Activated gamma-delta T cell (primary cell): ENCODE measurements around the gene VSTM4.

Source experiments
- DNase-seq: peaks from one replicate; lab custom pipeline; 2025; lab: John Stamatoyannopoulos, UW

The VSTM4 gene

GRCh38 chr10:49116509-49117375 lies 1.4 kb upstream of the VSTM4 start:
- DNase-seq, result no peak

- no peak for DNase-seq
These were observed 630 bp upstream of the VSTM4 start for GRCh38 chr10:49115796-49116508.

DNA sequence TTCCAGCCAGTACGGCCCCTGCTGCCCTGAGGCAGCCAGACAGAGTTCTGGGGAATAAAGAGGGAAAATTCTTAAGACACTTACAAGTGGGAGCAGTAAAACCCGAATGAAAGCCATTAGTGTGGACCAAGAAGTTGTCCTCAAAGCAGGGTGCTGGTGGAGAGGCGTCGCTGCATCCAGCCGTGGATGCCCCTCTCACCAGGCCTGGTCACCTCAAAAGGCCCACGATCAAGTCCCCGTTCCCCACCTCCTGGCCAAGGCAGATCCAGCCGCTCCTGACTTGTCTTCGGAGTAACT lies 656 bp downstream of the VSTM4 start:
- DNase-seq, result no peak

- no peak for DNase-seq
These were observed 1.6 kb downstream of the VSTM4 start for GRCh38 chr10:49113741-49114141.

DNA sequence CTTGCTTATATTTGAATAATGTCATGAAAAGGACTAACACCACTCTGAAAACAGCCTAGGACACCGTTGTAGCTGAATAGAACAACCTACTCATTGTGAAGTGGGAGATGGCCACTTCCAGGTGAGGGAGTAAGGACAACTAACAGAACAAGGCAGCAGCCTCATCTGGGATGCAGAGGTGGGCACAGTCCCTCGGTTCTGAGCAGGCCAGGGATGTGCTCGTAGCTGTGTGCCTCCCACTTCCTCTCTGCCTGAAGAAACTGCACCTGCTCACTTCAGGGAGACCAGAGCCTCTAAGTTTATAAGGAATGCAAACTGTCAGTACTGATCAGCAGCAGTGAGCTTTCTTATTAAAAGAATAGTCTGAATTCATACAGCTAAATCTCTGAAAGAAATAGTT lies 2.5 kb downstream of the VSTM4 start:
- no peak for DNase-seq

DNA sequence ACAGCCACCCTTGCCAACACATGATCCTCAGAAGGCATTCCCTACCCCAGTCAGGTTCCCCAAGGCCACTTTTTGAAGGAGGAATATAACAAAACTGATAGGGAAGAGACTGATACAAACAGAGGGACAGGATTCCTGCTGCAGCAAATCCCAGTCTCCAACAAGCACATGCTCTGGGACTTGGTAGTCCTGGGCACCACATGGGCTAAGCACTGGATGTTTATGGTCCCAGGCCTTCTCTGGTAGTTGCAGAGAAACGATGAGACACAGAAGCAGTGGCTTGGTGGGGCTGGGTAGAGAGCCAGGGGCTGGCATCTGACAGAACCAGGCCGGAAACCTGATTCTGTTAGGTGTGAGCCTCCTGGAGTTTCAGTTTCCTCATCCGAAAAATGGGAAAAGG lies 3.2 kb downstream of the VSTM4 start:
- no peak for DNase-seq

DNA sequence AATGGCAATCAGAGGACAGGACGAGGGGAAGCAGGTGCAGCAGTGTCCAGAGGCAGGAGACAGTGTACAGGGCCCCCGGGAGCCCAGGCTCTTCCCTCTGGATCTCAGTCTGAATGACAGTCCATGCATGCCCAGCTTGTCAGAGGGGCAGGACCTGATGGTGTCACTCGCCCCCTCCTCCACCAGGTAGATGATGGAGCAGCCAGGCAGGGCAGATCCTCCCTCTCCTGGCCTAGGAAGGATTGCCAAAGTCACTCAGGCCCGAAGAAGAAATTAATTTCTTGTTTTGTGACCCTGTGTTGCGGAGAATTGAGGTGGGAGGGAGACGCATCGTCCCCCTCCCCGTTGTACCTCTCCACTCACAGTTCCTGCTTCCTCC lies 4.0 kb downstream of the VSTM4 start:
- no peak for DNase-seq

- DNase-seq, result no peak
These were observed 4.5 kb downstream of the VSTM4 start for GRCh38 chr10:49110684-49111319.

DNA sequence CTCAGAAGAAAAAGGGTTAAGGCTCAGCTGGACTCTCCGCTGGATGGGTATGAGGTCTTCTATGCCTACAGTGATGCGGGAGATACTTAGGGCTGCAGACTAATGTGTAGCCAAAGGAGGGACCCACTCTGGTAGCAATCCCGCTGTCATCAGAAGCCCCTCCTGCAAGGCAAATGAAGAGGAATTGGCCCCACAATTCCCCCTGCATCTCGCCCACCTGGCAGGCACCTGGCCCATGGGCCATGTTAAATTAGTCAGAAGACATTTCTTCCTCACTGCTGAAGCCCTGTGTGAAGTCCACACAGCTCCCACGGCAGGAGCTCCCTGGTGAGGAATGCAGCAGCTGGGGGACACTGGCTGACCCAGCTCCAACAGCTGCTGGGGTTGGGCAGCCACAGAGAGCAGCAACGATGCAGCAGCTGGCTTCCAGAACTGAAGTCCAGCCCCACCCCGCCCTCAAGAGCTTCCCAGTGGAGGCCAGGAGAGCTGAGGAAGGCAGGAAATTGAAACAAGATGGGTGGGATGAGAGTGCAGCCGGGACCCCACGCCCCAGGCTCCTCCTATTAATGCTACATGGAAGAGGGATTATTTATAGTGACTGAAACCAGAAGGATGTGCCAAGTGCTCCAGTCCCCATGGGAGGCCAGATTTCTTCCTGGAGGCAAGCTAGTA lies 5.5 kb downstream of the VSTM4 start:
- no peak for DNase-seq

DNA sequence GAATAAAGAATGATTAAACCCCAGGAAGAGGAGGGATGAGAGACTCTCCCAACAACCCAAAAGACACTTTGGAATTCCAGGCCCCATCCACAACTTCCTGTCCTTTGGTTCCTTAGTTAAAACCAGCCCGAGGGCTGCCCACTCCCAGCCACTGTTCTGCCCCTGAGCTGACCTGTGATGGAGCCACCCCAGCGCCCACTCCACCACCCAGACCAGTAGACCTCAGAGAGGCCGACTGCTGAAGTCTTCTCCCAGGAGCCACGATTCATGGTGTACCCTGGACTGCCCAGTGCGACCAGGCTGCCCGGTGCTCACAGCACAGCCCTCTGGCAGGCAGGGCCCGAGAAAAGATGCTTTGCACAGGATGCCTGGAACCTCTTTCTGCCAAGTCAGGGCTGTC lies 6.7 kb downstream of the VSTM4 start:
- DNase-seq, result no peak

DNA sequence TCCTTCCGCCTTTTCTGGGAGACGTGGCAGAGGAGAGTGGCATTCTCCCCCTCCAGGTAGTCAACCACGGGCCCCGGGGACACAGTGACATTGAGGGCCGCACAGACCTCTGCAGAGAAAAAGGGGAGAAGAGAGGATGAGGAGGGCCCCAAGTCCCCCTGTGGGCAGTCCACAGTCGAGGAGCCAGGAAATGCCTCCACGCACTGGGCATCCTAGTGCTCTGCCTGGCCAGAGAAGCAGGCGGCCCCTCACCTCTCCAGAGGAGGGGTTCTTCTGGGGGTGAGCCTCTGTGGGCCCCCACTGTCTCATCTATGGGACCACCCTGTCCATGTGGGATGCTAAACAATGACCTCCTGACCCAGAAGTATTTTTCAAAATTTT lies 7.4 kb downstream of the VSTM4 start:
- no peak for DNase-seq

DNA sequence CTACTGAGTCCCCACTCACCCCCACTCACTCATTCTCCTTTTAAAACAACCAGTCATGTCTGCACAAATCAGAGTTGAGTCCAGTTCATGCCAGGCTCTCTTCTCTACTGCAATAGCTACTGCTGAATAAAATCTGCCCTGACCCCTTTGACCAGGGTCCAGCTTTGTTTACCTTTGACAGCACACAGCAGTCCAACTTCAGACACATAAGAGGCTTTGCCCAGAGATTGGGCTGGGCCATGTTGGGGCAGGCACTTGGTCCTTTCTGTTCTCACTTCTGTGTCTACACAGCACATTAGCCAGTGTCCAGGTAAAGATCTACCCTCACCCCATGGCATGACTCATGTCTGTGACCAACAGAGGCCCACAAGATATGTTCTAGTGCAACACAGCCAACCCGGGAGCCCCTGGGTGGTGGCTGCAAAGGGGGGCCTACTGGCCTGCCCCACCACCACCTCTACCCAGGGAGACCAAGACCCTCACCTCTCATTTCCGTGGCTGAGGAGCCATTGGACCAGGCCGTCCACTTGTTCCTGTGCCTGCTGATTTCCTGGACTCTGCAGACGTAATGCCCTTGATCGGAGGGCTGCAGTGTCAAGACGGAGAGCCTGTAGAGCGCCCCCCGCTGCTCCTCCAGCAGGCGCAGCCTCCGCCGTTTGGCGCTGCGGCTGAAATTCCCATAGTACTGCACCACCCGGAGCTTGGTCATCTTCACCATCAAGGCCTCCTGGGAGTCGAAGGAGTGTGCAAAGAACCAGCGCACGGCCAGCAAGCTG lies 8.0 kb downstream of the VSTM4 start:
- DNase-seq, result no peak

- no peak for DNase-seq
These were observed 8.9 kb downstream of the VSTM4 start for GRCh38 chr10:49106451-49106850.

DNA sequence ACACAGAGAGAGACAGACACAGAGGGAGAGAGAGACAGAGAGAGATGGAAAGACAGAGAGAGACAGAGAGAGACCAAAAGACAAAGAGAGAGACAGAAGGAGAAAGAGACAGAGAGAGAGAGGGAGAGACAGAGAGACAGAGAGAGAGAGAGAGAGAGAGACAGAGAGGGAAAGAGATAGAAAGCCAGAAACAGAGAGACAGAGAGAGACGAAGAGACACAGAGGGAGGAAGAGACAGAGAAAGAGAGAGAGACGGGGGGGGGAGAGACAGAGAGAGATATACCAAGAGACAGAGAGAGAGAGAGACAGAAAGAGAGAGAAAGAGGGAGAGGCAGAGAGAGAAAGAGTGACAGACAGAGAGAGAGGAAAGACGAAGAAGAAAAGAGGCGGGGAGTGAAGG lies 10.2 kb downstream of the VSTM4 start:
- no peak for DNase-seq

- no peak for DNase-seq
These were observed 11.0 kb downstream of the VSTM4 start for GRCh38 chr10:49104323-49104722.

GRCh38 chr10:49103761-49104160 lies 11.6 kb downstream of the VSTM4 start:
- no peak for DNase-seq

GRCh38 chr10:49099046-49099445 lies 16.3 kb downstream of the VSTM4 start:
- no peak for DNase-seq

DNA sequence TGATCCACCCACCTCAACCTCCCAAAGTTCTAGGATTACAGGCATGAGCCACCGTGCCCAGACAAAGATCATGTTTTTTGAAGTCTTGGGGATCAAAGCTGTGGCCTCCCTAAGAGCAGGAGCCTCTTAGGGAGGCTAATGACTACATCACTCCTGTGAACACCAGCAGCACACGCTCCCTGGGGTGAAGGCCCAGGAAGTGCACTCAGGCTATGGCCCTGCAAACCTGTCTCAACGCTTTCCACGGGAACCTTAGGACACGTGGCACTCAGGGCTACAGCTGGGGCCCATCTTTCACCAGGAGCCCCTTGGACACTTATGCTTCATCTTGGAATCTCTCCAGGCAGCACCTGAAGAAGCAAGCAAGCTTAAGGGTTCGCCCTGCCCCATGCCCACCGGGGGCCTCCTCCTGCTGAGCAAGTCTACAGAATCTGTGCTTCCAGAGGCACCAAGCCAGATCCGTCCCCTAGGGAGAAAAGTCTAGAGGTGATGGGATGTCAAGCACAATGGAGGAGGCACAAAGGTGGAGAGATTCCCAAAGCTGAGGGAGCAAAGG lies 18.4 kb downstream of the VSTM4 start:
- DNase-seq, result no peak

GRCh38 chr10:49094646-49095045 lies 20.7 kb downstream of the VSTM4 start:
- no peak for DNase-seq

DNA sequence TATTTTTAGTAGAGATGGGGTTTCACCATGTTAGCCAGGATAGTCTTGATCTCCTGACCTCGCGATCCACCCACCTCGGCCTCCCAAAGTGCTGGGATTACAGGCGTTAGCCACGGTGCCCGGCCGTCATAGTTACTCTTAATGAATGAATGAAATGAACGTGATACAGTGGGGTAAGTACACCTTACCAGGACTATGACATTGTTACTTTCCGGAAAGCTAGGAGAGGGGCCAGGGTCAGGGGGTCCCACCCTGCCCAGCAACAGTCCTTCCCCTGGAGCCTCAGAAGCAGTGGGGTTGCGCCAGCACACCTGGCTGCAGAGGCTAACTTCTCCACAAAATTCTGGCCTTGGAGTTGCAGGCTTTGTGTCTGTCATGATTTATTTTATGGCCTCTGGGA lies 21.4 kb downstream of the VSTM4 start:
- DNase-seq, result no peak

GRCh38 chr10:49092477-49092876 lies 22.8 kb downstream of the VSTM4 start:
- no peak for DNase-seq
